Skeletal muscle satellite cell (primary cell): ENCODE results near the gene PPFIBP1.
"Not testable (repeated sequence)": the region's sequence is repeated elsewhere in the genome, so short reads cannot be mapped to it uniquely, and the experiment has no call there.

Experiments used
- H3K27me3 ChIP-seq: 2 replicates; pipeline ENCODE4 v1.7.0; 2013; ENCODE audit warnings: low read length; ENCODE audit not compliant: control insufficient read depth, insufficient read depth
- H3K36me3 ChIP-seq: 2 replicates; pipeline ENCODE4 v1.7.0; 2013; ENCODE audit warnings: mild to moderate bottlenecking, control low read depth, low read length; ENCODE audit not compliant: insufficient read depth
- H3K4me1 ChIP-seq: 2 replicates; pipeline ENCODE4 v1.7.0; 2013; ENCODE audit warnings: low read length; ENCODE audit not compliant: control insufficient read depth, insufficient read depth
- H3K4me2 ChIP-seq: 2 replicates; pipeline ENCODE4 v1.7.0; 2013; ENCODE audit warnings: mild to moderate bottlenecking, low read length
- H3K4me3 ChIP-seq: 2 replicates; pipeline ENCODE4 v1.7.0; 2013; ENCODE audit warnings: low read length
- H3K9ac ChIP-seq: 2 replicates; pipeline ENCODE4 v1.7.0; 2013; ENCODE audit warnings: mild to moderate bottlenecking, low read depth, low read length, moderate library complexity
- H3K9me3 ChIP-seq: replicated peaks from 2 replicates; pipeline ENCODE4 v1.7.0; 2013; ENCODE audit warnings: mild to moderate bottlenecking, control low read depth, low read length

PPFIBP1 gene

DNA sequence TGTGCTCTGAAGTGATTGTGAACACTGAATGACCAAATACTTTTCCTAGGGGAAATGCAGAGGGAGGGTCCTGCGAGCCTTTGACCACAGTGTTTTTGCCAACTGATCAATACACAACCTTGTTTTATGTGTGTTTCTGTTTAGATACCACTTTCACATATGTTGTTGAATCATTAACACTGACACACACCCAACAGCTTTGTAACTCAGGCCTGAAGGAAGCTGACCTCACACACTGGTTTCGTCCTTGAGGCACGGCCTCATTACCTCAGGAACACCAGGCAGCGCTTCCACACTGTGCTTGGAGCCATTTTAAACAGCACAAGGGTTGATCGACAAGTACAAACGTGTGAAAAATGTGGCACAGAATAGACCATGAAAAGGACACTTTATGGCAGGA lies 60.0 kb downstream of the PPFIBP1 start:
- H3K36me3 ChIP-seq = peaks cover 21% of the 10 kb centered on the region
- no peak overlapping the region for H3K4me2 ChIP-seq
- no peak overlapping the region for H3K9ac ChIP-seq
- no peaks in the 10 kb centered on the region for H3K9me3 ChIP-seq
- no peak overlapping the region for H3K4me3 ChIP-seq
- peaks cover 25% of the 10 kb centered on the region for H3K4me1 ChIP-seq
- no peaks in the 10 kb centered on the region for H3K27me3 ChIP-seq

DNA sequence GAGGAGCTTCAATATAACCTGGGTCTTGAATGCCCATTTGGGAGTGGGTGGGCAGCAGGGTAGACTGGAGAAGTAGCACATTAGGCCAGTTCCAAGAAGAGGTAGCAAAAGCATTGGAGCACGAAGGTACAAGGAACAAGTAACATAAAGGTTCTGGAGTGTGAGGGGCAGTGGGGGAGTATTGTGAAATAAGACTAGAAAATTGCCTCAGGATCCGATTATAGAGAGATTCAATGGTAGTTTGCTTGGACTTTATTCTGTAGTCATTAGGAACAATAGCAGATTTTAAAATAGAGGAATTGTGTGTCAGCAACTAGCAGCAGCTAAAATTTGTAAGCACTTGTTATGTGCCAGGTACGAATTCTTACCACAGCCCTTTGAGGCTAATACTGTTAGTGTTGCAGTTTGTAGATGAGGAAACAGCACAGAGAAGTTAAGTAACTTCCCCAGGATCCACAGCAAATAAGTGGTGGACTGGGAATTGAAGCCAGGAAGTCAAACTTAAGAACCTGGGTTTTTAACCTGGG lies 61.8 kb downstream of the PPFIBP1 start:
- Histone ChIP-seq H3K4me1 (peaks cover 25% of the 10 kb centered on the region), H3K9ac (no peak overlapping the region), H3K4me2 (no peak overlapping the region)

DNA sequence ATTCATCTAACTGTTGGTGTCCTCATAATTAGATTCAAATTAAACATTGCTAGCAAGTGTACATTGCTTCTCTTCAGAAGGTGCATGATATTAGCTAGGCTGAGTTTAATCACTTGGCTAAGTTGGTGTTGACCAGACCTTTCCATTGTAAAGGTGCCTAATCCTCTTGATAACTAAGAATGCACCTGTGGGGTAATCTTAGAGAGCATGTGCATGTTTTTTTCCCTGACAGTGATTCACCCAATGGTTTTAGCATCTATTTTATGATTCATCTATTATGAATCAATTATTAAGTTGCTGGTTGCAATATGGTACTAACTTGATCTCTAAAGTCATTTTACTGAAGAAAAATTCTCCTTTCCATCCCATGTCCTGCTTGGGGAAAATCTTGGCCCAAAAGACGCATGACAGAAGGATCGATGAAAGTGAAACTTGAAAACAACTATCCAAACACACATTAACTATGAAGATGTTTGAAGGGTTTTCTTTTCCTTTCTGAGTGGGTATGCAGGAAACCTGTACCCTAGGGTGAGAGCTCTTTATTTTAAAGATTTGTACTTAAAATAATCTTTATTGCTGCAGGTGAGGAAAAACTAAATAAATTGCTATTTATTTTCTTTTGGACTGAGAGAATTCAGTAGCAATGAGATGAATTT lies 64.2 kb downstream of the PPFIBP1 start:
- Histone ChIP-seq H3K4me1 (peaks cover 24% of the 10 kb centered on the region), H3K4me2 (peak overlapping the region; percentile 5)
- H3K27me3 ChIP-seq, H3K36me3 ChIP-seq, H3K9ac ChIP-seq, H3K4me3 ChIP-seq, H3K9me3 ChIP-seq: not testable (repeated sequence)

More for the DNA sequence above, 61.8 kb downstream of the PPFIBP1 start:
- no peaks in the 10 kb centered on the region for H3K27me3 ChIP-seq
- no peaks in the 10 kb centered on the region for H3K9me3 ChIP-seq
- H3K4me3 ChIP-seq = no peak overlapping the region
- H3K36me3 ChIP-seq = peaks cover 14% of the 10 kb centered on the region

DNA sequence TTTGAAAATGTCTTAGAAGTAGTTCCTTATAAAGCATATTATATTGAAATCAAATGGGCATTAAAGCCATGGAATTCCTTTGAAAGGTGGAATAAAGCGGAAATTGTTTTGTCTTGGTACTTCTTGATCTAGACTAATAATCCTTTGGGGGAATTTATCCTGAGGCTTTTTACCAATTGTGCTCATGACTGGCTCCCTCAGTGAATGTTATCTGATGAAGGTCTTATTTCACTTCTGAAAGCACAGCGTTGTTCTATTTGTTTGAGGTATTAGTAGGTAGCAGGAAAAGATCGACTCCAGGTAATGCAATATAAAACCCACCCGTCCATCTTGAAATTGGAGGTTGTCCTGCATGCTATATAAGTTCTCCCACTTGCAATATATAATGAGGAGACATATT lies 64.8 kb downstream of the PPFIBP1 start:
- H3K36me3 ChIP-seq = peaks cover 10% of the 10 kb centered on the region
- no peak overlapping the region for H3K4me2 ChIP-seq
- no peak overlapping the region for H3K9ac ChIP-seq
- no peaks in the 10 kb centered on the region for H3K9me3 ChIP-seq
- H3K27me3 ChIP-seq = no peaks in the 10 kb centered on the region
- peaks cover 24% of the 10 kb centered on the region for H3K4me1 ChIP-seq
- no peak overlapping the region for H3K4me3 ChIP-seq

DNA sequence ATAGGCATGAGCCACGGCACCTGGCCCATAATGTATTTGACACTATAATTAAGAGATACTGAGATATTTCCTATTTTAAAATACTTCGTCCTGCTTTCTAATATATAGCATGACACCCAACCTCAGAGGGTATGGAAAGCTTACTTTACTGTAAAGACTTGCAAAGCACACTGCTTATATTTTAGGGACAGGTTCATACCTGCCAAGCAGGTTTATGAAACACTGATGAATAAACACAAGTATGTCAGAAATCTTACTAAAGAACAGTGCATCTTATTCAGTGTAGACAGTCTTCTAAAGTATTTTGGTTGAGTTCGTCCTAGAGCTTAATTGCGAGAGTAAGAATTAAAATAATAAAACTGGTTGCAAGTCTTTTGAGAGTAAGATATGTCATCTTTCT lies 65.4 kb downstream of the PPFIBP1 start:
- H3K4me2 ChIP-seq = no peak overlapping the region
- H3K9me3 ChIP-seq = no peaks in the 10 kb centered on the region
- peaks cover 3% of the 10 kb centered on the region for H3K36me3 ChIP-seq
- H3K27me3 ChIP-seq = no peaks in the 10 kb centered on the region
- peaks cover 24% of the 10 kb centered on the region for H3K4me1 ChIP-seq
- H3K9ac ChIP-seq = no peak overlapping the region
- H3K4me3 ChIP-seq = no peak overlapping the region

DNA sequence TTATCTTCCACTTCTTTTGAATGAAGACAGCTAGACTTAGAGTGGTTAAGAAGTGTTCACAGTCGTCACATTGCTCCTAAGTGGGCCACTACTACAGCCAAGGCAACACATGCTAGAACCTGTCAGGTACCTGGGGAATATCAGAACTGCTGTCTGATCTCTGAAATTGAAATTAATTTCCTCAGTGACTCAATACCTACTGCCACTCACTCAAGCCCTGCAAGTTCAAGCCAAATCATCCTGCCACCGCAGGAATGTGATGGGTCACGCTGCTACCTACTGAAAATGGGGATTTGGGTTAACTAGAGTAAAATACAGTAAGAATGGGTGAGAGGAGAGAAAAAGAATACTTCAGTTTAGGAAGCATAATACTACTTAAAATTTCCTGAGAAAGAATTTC lies 67.7 kb downstream of the PPFIBP1 start:
- H3K36me3 ChIP-seq, H3K9ac ChIP-seq, H3K4me3 ChIP-seq, H3K4me2 ChIP-seq, H3K27me3 ChIP-seq, H3K9me3 ChIP-seq: not testable (repeated sequence)
- H3K4me1 ChIP-seq = peaks cover 32% of the 10 kb centered on the region

DNA sequence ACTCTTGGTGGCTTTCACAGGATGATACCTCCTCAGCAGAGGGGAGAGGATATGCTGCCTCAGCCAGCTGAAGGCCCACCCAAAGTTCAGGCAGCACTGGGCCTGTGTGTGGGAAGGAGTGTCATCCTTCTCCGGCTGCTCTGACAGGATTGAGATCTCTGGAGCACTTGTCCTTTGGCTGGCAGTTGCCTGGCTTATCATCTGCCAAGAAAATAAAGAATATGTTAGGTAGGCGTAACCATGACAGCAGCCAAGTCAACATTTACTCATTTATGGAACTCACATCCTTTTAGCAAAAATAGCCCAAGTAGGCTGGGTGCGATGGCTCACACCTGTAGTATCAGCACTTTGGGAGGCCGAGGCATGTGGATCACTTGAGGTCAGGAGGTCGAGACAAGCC lies 68.5 kb downstream of the PPFIBP1 start:
- Histone ChIP-seq H3K27me3 (no peaks in the 10 kb centered on the region), H3K4me1 (peaks cover 32% of the 10 kb centered on the region), H3K4me2 (no peak overlapping the region), H3K36me3 (no peaks in the 10 kb centered on the region), H3K9ac (peak overlapping the region; percentile 14), H3K9me3 (no peaks in the 10 kb centered on the region), H3K4me3 (no peak overlapping the region)

DNA sequence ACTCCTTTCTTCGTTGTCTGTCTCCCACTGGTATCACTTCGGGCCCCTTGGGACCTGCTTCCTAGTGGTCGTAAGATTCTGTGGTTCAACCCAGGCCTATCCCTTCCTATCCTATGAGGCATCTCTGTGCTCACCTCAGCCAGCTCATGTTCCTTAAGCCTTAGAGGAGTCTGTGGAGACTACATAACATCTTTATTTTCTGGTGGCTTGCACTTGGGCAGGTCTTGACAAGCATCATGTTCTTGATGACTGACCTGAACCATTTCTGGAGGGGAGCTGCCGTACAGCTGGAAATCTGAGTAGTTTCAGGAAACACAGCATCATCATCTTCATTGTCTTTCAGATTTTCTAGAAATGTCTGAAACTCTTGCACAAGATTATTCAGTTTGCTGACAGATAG lies 69.3 kb downstream of the PPFIBP1 start:
- Histone ChIP-seq H3K27me3 (no peaks in the 10 kb centered on the region), H3K36me3 (no peaks in the 10 kb centered on the region), H3K4me1 (peaks cover 32% of the 10 kb centered on the region), H3K9ac (peak overlapping the region; percentile 39), H3K4me2 (no peak overlapping the region), H3K4me3 (no peak overlapping the region), H3K9me3 (no peaks in the 10 kb centered on the region)

DNA sequence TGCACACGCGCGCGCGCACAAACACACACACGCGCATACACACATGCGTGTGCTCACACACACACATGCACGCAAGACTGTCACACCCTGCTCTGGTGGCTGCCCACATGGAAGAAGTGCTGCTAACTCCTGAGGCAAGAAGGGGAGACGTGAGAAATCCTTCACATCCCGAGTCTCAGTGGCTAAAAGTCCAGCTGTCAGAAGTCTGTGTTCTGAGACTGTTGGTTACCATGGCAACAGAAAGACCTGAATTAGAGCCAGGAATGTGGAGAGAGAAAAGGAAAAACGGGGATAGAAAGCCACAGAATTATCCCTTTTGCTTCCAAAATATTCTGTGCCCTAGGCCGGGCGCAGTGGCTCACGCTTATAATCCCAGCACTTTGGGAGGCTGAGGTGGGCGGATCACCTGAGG lies 71.2 kb downstream of the PPFIBP1 start:
- no peaks in the 10 kb centered on the region for H3K27me3 ChIP-seq
- peak overlapping the region; percentile 40 for H3K4me2 ChIP-seq
- H3K9ac ChIP-seq = peak overlapping the region; percentile 53
- H3K36me3 ChIP-seq = peaks cover 4% of the 10 kb centered on the region
- H3K4me1 ChIP-seq = peaks cover 42% of the 10 kb centered on the region
- H3K4me3 ChIP-seq = no peak overlapping the region
- no peaks in the 10 kb centered on the region for H3K9me3 ChIP-seq

DNA sequence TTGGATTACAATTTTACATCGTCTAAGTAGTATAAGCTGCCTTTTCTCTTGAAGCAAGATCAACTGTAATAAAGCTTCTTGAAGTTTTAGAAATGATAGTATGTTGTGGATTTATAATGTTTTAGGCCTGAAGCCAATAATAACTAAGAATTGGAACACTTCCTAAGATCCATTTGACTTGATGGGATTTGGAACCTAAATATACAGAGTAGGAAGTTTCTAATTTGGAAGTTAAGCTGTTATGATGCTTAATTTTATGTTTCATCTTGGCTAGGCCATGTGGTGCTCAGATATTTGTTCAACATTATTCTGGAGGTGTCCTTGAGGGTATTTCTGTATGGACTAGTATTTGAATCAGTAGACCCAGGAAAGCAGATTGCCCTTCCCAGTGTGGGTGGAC lies 74.9 kb downstream of the PPFIBP1 start:
- not testable (repeated sequence) for H3K4me2 ChIP-seq, H3K9me3 ChIP-seq, H3K9ac ChIP-seq, H3K36me3 ChIP-seq, H3K27me3 ChIP-seq, H3K4me3 ChIP-seq
- H3K4me1 ChIP-seq = peaks cover 36% of the 10 kb centered on the region

DNA sequence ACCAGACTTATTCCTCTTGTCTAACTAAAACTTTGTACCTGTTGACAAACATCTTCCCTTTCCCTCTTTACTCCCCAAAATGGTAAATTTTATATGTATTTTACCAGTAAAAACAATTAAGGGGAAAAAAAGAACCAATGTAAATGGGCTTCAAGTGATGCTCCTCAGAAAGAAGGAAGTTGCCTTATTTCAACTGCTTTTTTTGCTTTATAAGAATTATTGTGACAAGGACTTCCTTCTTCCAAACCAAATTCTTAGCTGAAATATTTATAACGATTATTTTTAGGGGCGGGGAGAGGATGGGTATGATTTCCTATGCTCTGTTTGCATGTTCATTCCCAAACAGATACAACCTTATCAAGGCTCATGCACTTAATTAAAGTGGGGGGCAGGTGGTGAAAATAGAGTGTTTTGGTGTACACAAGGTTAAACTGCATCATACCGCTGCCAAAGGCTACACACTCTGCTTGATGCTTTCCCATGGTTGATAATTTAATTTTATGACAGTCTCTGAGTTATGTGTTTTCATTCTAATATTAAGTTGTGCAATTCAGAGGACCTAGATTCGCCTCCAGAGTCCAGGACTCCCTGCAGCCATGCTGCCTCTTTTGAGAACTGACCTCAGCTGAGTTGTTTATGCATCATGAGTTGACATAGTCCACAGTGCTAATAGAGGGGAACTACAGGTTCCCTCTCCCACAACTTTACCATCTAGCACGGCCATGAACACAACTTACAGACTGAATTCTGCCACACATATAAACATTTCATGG lies 77.2 kb downstream of the PPFIBP1 start:
- peaks cover 28% of the 10 kb centered on the region for H3K4me1 ChIP-seq
- H3K27me3 ChIP-seq, H3K4me2 ChIP-seq, H3K4me3 ChIP-seq, H3K9me3 ChIP-seq, H3K9ac ChIP-seq, H3K36me3 ChIP-seq: not testable (repeated sequence)

DNA sequence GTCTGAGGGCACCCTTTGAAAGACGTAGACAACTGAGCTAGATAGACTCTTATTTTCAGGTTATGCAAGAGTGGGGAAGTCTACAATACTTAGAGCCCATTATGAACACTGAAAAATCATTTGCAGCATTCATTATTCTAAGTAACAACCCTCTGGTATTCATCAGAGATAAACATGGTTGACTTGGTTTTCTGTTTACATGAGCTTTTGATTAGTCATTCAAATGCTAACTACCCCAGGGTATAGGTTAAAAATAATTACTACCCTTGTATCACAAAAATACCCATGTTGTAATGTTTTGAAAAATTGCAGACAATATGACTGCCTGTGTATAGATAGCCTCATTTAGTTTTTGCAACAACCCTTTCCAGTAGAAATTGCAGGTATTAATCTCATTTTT lies 78.5 kb downstream of the PPFIBP1 start:
- no peak overlapping the region for H3K4me2 ChIP-seq
- no peak overlapping the region for H3K9ac ChIP-seq
- H3K4me3 ChIP-seq = no peak overlapping the region
- H3K36me3 ChIP-seq = peaks cover 4% of the 10 kb centered on the region
- no peaks in the 10 kb centered on the region for H3K27me3 ChIP-seq
- peaks cover 35% of the 10 kb centered on the region for H3K4me1 ChIP-seq
- H3K9me3 ChIP-seq = no peaks in the 10 kb centered on the region
